Measurements from ENCODE around the gene FGB. TPM values are rescaled to one million over a fixed set of nuclear protein-coding genes. Genes with fewer than 3 reads are reported as not detected.

Gene FGB
- total RNA-seq, 1 donor from 2014 or later = not detected

DNA sequence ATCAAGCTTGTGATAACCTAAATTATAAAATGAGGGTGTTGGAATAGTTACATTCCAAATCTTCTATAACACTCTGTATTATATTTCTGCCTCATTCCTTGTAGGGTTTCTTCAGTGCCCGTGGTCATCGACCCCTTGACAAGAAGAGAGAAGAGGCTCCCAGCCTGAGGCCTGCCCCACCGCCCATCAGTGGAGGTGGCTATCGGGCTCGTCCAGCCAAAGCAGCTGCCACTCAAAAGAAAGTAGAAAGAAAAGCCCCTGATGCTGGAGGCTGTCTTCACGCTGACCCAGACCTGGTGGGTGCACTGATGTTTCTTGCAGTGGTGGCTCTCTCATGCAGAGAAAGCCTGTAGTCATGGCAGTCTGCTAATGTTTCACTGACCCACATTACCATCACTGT is 2.9 kb downstream of the FGB start:
- intact Hi-C loops (cut with micrococcal nuclease) = no loop called here

- intact Hi-C loops (cut with micrococcal nuclease) = no loop called here
Measured at GRCh38 chr4:154566639-154567204, 3.9 kb downstream of the FGB start.

- intact Hi-C loops (cut with micrococcal nuclease) = no loop called here
Measured at GRCh38 chr4:154569028-154569427, 6.2 kb downstream of the FGB start.

DNA sequence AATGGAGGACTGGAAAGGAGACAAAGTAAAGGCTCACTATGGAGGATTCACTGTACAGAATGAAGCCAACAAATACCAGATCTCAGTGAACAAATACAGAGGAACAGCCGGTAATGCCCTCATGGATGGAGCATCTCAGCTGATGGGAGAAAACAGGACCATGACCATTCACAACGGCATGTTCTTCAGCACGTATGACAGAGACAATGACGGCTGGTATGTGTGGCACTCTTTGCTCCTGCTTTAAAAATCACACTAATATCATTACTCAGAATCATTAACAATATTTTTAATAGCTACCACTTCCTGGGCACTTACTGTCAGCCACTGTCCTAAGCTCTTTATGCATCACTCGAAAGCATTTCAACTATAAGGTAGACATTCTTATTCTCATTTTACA is 6.8 kb downstream of the FGB start:
- intact Hi-C loops (cut with micrococcal nuclease) = no loop called here

GRCh38 chr4:154573190-154573870 is 10.5 kb downstream of the FGB start:
- intact Hi-C loops (cut with micrococcal nuclease) = no loop called here

- intact Hi-C loops (cut with micrococcal nuclease) = no loop called here
Measured at GRCh38 chr4:154574311-154574710, 11.5 kb downstream of the FGB start.

DNA sequence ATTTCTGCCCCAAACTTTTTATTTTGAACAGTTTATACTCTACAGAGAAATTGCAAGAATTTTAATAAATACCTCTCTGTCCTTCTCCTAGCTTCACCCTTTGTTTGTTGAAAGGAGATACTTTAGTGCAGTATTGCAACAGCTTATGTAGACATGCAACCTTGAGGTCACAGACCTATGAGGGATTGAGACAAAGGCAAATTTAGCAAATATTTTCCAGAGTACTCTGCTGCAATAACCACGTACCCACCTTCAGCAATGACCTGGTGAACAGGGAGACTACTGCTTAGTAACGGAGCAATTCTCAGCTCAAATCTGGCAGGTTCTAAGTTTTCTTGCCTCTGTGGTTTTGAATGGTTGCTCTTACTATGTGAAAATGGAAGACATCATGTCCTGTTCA is 14.5 kb downstream of the FGB start:
- intact Hi-C loops (cut with micrococcal nuclease) = no loop called here

DNA sequence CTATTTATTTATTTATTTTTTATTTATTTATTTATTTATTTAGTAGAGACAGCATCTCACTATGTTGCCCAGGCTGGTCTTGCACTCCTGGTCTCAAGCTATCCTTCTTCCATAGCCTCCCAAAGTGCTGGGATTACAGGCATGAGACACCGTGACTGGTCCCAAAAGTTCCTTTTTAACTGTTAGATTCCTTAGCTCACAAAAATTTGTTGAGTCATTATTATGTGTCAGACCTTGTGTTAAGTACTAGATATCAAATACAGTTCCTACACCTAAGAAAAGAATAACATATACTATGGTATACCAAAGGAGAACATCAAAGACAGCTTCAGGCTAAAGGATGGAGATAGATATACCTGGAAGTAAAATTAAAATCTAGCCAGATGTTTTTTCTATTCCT is 16.1 kb downstream of the FGB start:
- intact Hi-C loops (cut with micrococcal nuclease) = no loop called here

GRCh38 chr4:154579927-154580326 is 17.1 kb downstream of the FGB start:
- intact Hi-C loops (cut with micrococcal nuclease) = no loop called here

- intact Hi-C loops (cut with micrococcal nuclease) = no loop called here
Measured at GRCh38 chr4:154582723-154583122, 19.9 kb downstream of the FGB start.

GRCh38 chr4:154583230-154583629 is 20.4 kb downstream of the FGB start:
- intact Hi-C loops (cut with micrococcal nuclease) = no loop called here

GRCh38 chr4:154583677-154584076 is 20.9 kb downstream of the FGB start:
- intact Hi-C loops (cut with micrococcal nuclease) = no loop called here

GRCh38 chr4:154584259-154584658 is 21.4 kb downstream of the FGB start:
- intact Hi-C loops (cut with micrococcal nuclease) = no loop called here

DNA sequence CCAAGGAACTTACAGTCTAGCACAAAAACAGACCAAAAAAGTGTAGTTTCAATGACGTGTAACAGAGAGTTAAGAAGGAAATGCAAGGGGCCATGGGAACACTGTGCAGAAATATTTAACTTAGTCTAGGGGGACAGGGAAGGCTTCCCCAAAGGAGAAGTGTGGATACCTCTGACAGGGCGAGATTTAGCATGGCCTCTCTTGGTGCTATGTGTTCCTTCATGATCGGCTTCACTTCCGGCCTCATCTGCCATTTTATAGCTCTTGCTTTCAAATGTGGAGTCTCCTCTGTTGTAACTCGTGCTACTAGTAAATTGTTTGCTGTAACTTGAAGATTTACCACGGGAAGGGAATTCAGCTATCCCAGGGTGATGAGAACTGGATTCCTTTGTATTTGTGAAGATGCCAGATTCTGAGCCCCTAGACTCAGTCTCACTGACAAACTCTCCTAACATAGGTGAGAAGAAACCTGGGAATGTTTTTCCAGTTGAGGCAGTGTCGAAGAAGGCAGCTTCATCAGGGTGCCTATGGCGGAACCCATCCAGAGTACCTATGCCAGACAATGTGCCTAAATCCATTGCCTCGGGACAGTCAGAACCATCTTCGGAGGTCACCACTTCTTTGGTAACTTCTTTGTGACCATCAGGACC is 22.7 kb downstream of the FGB start:
- intact Hi-C loops (cut with micrococcal nuclease) = no loop called here

GRCh38 chr4:154586296-154587033 is 23.7 kb downstream of the FGB start:
- intact Hi-C loops (cut with micrococcal nuclease) = no loop called here

GRCh38 chr4:154588198-154588597 is 25.4 kb downstream of the FGB start:
- intact Hi-C loops (cut with micrococcal nuclease) = no loop called here

GRCh38 chr4:154589296-154590197 is 26.7 kb downstream of the FGB start:
- intact Hi-C loops (cut with micrococcal nuclease) = no loop called here

DNA sequence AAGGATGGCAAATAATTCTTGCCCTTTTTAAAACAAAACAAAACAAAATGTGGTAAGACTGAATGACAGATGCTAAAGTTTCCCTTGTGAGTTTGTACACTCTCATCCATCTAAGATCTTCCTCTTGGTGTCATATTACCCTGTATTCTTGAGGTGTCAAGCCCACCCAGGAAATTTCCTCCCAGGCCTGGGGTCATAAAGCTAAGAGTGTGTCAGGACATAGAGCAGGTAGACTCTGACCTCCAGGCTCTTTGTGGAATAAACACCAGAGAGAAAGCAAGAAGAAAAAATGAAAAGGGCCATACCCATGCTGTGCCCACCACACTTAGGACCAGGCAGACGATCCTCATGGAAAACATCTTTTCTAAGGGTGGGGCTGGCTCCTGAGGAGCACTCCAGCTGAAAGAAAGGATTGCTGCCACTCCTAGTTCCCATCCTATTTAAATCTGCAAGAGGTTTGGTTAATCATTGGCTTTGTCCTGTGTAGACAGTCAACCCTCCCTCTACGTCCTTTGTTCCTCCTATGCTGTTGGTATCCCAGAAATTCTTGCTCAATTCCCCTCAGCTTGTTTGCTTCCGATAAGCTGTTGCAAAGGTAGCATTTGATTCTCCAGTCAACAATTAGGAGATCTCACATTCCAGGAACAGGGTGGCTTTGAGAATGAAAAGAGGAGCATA is 27.7 kb downstream of the FGB start, which contains the start of gene FGA:
FGA (minus strand) TSS at position 414 of the 678 bp plus-strand sequence; CDS start at position 359, 55 bp downstream.
- intact Hi-C loops (cut with micrococcal nuclease) = no loop called here

- intact Hi-C loops (cut with micrococcal nuclease) = no loop called here
Measured at GRCh38 chr4:154591890-154592289, 29.1 kb downstream of the FGB start.

DNA sequence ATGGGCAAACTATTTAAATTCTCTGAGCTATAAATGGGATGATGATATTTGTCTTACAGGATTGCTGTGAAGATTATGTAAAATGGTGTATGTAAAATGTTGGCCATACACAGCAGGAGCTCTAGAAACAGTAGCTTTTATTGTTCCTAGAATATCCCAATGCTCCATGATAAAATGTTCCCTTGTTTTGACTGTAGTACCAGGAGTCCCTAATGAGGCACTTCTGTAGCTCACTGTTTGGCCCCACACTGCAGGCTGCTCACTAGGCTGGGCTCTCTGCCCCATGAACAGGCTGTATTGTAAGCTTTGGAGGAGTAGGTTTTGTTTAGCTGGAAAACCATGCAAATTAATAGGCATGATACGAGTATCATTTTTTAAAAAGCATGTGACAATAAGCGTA is 31.1 kb downstream of the FGB start:
- intact Hi-C loops (cut with micrococcal nuclease) = no loop called here

Measured in T-helper 1 cell treated with Interleukin-12 subunit alpha and Interleukin-12 subunit beta and Interleukin-4 antibody, amounts not matched to agents 30 ng/mL and 1 ng/mL, for 36 hours (primary cell).